HL-60 (cell line): ENCODE data around the gene B4GALNT1.

Source experiments
- CTCF ChIP-seq: IDR thresholded peaks from one replicate; pipeline ENCODE4 v1.5.1; 2011; ENCODE audit warnings: low read length, control low read depth, inconsistent platforms; ENCODE audit not compliant: insufficient read depth
- GABPA ChIP-seq: IDR thresholded peaks from 2 replicates; pipeline ENCODE4 v1.6.1; 2012; ENCODE audit warnings: low read depth
- POLR2AphosphoS5 ChIP-seq: IDR thresholded peaks from 2 replicates; pipeline ENCODE4 v1.6.1; 2012; ENCODE audit warnings: low read depth
- SPI1 ChIP-seq: IDR thresholded peaks from 2 replicates; pipeline ENCODE4 v1.6.1; 2012; ENCODE audit warnings: low read depth, mild to moderate bottlenecking, borderline replicate concordance
- TF ChIP-seq, protein P1 (sequence below): IDR thresholded peaks from 2 replicates; pipeline ENCODE4 v1.6.1; 2012; ENCODE audit warnings: low read depth; ENCODE audit not compliant: insufficient replicate concordance

DNA sequence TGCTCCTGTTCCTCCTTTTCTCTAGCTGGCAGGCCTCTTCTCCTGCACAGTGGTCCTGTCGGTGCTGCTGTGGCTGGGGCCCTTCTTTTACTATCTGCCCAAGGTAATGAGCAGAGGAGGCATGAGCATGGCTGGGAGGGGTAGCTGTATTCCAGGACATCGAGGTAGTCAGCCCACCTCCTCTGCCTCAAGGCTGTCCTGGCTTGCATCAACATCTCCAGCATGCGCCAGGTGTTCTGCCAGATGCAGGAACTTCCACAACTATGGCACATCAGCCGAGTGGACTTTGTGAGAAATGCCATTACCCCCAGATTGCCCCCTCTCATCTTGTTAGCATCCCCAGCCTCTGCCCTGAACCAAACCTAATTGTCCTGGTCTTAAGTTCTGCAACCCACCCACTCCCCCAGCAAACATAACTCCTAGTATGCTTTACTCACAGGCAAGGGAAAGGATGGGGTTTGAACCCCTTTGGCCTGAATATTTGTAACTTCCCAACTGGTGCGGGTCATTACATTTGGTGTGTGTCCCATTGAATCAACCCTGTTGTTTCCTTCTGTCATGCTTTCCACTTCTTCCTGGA, 9.1 kb downstream of the B4GALNT1 start:
- TF ChIP-seq CTCF (no peak), GABPA (no peak), SPI1 (no peak), POLR2AphosphoS5 (no peak)
- TF ChIP-seq, protein P1, sequence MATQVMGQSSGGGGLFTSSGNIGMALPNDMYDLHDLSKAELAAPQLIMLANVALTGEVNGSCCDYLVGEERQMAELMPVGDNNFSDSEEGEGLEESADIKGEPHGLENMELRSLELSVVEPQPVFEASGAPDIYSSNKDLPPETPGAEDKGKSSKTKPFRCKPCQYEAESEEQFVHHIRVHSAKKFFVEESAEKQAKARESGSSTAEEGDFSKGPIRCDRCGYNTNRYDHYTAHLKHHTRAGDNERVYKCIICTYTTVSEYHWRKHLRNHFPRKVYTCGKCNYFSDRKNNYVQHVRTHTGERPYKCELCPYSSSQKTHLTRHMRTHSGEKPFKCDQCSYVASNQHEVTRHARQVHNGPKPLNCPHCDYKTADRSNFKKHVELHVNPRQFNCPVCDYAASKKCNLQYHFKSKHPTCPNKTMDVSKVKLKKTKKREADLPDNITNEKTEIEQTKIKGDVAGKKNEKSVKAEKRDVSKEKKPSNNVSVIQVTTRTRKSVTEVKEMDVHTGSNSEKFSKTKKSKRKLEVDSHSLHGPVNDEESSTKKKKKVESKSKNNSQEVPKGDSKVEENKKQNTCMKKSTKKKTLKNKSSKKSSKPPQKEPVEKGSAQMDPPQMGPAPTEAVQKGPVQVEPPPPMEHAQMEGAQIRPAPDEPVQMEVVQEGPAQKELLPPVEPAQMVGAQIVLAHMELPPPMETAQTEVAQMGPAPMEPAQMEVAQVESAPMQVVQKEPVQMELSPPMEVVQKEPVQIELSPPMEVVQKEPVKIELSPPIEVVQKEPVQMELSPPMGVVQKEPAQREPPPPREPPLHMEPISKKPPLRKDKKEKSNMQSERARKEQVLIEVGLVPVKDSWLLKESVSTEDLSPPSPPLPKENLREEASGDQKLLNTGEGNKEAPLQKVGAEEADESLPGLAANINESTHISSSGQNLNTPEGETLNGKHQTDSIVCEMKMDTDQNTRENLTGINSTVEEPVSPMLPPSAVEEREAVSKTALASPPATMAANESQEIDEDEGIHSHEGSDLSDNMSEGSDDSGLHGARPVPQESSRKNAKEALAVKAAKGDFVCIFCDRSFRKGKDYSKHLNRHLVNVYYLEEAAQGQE, result no peak
